HG02610 (cell line): Measurements from ENCODE around the gene MDM4.

Experiments
- ATAC-seq: cut with Tn5 transposase; IDR thresholded peaks from one replicate; pipeline ENCODE4 v1.9.1; 2021; ENCODE audit warnings: mild to moderate bottlenecking, moderate library complexity; ENCODE audit not compliant: unreplicated experiment

Gene MDM4

GRCh38 chr1:204576422-204576821, 60.2 kb downstream of the MDM4 start:
- ATAC-seq: no peak

- ATAC-seq: no peak
Measured at GRCh38 chr1:204577794-204578478, 61.7 kb downstream of the MDM4 start.

- peak; percentile 63 for ATAC-seq
Measured at GRCh38 chr1:204578867-204579664, 62.9 kb downstream of the MDM4 start.

- no peak for ATAC-seq
Measured at GRCh38 chr1:204579681-204580080, 63.5 kb downstream of the MDM4 start.

GRCh38 chr1:204580862-204581261, 64.7 kb downstream of the MDM4 start:
- ATAC-seq: no peak

GRCh38 chr1:204581759-204582158, 65.6 kb downstream of the MDM4 start:
- no peak for ATAC-seq

GRCh38 chr1:204583909-204584632, 67.9 kb downstream of the MDM4 start:
- ATAC-seq: no peak

- no peak for ATAC-seq
Measured at GRCh38 chr1:204584699-204585372, 68.6 kb downstream of the MDM4 start.

GRCh38 chr1:204587621-204588020, 71.4 kb downstream of the MDM4 start:
- no peak for ATAC-seq

- no peak for ATAC-seq
Measured at GRCh38 chr1:204588826-204589225, 72.6 kb downstream of the MDM4 start.

GRCh38 chr1:204589409-204590038, 73.3 kb downstream of the MDM4 start:
- no peak for ATAC-seq

GRCh38 chr1:204591473-204592090, 75.4 kb downstream of the MDM4 start:
- ATAC-seq: no peak

GRCh38 chr1:204592246-204592948, 76.2 kb downstream of the MDM4 start:
- ATAC-seq: no peak

- no peak for ATAC-seq
Measured at GRCh38 chr1:204598319-204598969, 82.2 kb downstream of the MDM4 start.

- no peak for ATAC-seq
Measured at GRCh38 chr1:204599098-204599497, 82.9 kb downstream of the MDM4 start.

GRCh38 chr1:204599596-204599995, 83.4 kb downstream of the MDM4 start:
- ATAC-seq: no peak

GRCh38 chr1:204600203-204600602, 84.0 kb downstream of the MDM4 start:
- ATAC-seq: no peak

- ATAC-seq: no peak
Measured at GRCh38 chr1:204600968-204601367, 84.8 kb downstream of the MDM4 start.

- no peak for ATAC-seq
Measured at GRCh38 chr1:204602111-204602579, 85.9 kb downstream of the MDM4 start.
